Activated CD4-positive, alpha-beta T cell treated with anti-CD3 and anti-CD28 coated beads, Interleukin-2, amount 50 U/mL, for 1 hour (primary cell): ENCODE data around the gene UQCRH.
"Not testable (repeated sequence)": the region's sequence is repeated elsewhere in the genome, so short reads cannot be mapped to it uniquely, and the experiment has no call there.

Experiments used
- DNase-seq: peaks from one replicate; pipeline ENCODE4 v3.0.0-alpha.2; 2020

The UQCRH gene

DNA sequence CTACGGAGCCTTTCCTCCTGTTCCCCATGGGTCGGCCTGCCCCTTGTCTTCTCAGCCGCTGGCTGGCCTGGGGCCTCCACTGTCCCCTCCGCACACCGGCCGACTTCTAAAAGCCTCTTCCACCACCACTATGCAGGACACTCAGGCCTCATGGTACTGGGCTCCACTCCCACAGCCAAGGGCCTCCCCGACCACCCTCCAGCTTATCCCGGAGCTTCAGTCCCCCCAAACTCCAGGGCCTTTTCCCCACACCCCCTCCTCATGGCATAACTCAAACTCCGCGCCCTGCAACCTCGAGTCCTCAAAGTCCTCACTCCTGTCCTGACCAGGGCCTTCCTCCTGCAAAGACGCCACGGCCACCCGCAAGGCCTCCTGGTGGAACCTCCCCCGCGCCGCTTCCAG, 2.1 kb upstream of the UQCRH start:
- DNase-seq, result no peak

DNA sequence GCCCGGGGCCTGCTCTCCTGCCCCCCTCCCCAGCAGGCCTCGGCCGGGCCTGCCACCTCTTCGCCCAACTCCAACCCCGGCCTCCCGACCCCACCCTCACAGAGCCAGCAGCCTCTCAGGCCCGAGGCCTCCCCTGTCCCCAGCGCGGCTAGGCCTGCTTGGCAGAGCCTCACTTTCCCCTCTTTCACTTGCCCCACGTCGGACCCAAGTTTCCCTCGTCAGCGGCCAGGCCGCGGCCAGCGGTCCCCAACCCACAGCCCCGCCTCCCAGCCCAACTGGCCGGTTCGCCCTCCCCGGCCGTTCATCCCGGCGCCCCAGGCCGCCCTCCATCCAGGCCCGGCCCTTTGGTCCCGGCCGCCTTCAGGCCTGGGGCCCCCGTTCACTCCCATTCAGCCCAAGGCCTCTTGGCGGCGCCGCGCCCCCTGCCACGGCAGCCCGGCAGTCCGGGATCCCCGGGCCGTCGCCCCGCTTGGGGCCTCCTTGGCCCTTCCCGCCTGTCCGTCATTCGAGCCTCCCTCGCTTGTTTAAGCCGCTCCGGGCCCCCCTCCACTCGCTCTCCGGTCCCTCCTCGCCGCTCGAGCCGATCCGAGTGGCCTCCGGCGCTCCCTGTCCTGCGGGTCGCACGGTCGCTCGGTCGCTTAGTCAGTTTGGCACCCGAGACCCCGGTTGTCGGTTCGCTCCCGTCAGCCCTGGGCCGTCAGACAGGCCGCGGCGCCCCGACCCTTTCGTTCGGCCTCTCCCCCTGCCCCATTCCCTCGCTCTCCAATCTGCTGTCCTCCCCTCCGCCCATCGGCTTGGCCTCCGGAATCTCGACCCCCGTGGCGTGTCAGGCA, 1.5 kb upstream of the UQCRH start:
- DNase-seq, result peak; percentile 38

GRCh38 chr1:46302641-46303037, 859 bp upstream of the UQCRH start:
- no peak for DNase-seq

DNA sequence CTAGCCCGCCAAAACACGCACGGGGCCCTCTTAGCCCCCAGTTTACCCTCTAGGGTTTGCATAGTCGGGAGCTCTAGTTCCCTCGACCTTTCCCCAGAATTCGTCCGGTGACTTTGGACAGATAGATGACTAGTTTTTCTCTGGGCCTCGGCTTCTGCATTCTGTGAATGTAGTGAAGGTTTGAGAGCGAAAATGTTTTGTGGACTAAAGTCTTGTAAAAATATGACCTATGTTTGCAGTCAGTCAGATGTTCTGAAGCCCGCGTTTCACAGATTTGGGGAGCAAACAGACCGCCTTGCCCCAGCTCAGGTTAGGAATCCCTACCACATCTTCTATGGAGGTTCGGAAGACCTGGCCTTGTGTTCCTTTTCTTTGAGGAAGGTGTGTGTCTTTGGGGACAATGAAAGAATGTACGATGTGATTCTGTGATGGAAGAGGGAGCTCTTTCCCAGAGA, 401 bp downstream of the UQCRH start:
- DNase-seq, result no peak

GRCh38 chr1:46306159-46306530, 2.6 kb downstream of the UQCRH start:
- no peak for DNase-seq

GRCh38 chr1:46309401-46310159, 6.1 kb downstream of the UQCRH start:
- DNase-seq, result no peak

DNA sequence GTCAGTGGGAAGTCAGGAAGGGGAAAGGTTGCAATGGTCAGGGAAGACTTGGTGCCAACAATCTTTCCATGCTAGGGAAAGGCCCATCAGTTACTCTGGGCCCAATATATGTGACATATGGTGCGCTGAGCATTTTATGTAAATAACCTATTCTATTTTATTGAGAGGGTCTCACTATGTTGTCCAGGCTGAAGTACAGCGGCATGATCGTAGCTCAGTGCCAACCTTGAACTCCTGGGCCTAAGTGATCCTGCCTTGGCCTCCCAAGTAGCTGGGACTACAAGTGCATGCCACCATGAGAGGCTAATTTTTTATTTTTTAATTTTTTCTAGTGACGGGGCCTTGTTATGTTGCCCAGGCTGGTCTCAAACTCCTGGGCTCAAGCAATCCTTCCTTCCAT, 6.8 kb downstream of the UQCRH start:
- DNase-seq, result no peak

- DNase-seq, result no peak
These were observed 12.3 kb downstream of the UQCRH start for GRCh38 chr1:46315669-46316403.

GRCh38 chr1:46317323-46317722, 13.8 kb downstream of the UQCRH start:
- DNase-seq, result no peak

GRCh38 chr1:46319301-46319700, 15.8 kb downstream of the UQCRH start:
- not testable (repeated sequence) for DNase-seq

DNA sequence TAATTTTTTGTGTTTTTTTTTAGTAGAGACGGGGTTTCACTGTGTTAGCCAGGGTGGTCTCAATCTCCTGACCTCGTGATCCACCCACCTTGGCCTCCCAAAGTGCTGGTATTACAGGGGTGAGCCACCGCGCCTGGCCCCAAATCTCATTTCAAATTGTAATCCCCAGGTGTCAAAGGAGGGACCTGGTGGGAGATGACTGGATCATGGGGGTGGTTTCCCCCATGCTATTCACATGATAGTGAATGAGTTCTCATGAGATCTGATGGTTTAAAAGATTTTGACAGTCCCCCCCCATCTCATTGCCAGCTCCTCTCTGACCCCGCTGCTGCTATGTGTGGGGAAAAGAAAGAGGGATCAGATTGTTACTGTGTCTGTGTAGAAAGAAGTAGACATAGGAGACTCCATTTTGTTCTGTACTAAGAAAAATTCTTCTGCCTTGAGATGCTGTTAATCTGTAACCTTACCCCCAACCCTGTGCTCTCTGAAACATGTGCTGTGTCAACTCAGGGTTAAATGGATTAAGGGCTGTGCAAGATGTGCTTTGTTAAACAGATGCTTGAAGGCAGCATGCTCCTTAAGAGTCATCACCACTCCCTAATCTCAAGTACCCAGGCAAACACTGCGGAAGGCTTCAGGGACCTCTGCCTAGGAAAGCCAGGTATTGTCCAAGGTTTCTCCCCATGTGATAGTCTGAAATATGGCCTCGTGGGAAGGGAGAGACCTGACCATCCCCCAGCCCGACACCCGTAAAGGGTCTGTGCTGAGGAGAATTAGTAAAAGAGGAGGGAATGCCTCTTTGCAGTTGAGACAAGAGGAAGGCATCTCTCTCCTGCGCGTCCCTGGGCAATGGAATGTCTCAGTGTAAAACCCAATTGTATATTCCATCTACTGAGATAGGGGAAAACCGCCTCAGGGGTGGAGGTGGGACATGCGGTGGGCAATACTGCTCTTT, 16.7 kb downstream of the UQCRH start:
- DNase-seq, result not testable (repeated sequence)

DNA sequence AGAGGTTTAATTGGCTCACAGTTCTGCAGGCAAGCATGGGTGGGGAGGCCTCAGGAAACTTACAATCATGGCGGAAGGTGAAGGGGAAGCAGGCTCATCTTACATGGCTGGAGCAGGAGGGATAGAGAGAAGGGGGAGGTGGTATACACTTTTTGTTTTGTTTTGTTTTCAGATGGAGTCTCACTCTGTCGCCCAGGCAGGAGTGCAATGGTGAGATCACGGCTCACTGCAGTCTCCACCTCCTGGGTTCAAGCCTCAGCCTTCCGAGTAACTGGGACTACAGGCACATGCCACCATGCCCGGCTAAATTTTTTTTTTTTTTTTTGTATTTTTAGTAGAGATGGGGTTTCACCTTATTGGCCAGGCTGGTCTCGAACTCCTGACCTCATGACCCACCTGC, 18.7 kb downstream of the UQCRH start:
- DNase-seq, result not testable (repeated sequence)

DNA sequence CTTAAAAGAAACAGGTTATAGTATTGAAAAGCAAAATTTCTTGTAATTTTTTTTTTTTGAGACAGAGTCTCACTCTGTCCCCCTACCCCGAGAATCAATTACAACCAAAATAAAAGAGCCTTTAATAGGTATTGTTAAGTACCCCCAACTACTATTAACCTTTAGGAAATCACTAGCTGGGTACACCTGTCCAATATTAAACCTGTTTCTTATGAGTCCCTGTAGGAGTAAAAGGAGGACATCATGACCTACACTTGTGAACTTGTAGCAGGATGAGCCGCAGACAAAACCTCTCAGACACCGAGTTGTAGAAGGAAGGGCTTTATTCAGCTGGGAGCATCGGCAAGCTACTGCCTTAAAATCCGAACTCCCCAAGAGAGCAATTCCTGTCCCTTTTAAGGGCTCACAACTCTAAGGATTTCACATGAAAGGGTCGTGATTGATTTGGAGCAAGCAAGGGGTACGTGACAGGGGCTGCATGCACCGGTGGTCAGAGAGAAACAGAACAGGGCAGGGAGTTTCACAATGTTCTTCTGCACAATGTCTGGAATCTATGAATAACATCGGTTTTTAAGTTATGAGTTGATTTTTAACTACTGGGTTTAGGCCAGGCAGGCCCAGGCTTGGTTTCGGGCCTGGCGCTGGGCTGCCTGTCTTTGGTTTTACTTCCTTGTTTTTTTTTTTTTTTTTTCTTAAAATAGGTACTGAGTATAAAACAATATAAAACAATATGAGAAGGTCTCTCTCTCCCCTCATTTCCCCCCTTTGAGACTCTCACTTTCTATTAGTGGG, 22.0 kb downstream of the UQCRH start:
- not testable (repeated sequence) for DNase-seq

- not testable (repeated sequence) for DNase-seq
These were observed 24.7 kb downstream of the UQCRH start for GRCh38 chr1:46328182-46328581.

- DNase-seq, result not testable (repeated sequence)
These were observed 26.3 kb downstream of the UQCRH start for GRCh38 chr1:46329807-46330206.

DNA sequence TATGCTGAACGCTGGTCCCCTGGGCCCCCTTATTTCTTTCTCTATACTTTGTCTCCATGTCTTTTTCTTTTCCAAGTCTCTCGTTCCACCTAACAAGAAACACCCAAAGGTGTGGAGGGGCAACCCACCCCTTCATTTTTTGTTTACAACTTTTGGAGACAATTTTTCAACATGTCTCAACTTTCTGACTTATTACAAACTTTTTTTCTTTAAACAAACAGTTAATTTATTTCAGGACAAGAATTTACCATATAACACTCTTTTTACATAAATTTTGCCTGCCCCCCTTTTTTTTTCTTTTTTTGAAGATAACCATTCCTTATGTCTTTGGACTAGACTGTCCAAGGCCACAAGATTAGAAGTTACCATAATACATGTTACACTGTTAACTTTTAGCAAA, 26.9 kb downstream of the UQCRH start:
- not testable (repeated sequence) for DNase-seq

DNA sequence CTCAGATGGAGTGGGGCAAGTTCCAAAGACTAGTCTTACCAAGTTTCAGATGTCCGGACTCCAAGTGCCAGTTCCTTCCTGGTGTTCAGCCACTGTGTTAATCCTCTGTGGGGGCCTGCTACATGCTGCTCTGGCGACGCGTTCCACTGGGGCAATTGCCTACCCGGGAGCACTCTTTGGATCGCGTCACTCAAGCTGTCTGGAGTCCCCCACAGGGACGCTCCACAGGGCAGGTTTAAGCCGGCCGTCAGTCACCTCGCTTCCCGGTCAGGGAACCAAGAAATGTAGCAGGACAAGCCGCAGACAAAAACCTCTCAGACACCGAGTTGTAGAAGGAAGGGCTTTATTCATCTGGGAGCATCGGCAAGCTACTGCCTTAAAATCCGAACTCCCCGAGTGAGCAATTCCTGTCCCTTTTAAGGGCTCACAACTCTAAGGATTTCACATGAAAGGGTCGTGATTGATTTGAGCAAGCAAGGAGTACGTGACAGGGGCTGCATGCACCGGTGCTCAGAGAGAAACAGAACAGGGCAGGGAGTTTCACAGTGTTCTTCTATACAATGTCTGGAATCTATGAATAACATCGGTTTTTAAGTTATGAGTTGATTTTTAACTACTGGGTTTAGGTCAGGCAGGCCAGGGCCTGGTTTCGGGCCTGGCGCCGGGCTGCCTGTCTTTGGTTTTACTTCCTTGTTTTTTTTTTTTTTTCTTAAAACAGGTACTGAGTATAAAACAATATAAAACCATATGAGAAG, 28.5 kb downstream of the UQCRH start:
- not testable (repeated sequence) for DNase-seq

DNA sequence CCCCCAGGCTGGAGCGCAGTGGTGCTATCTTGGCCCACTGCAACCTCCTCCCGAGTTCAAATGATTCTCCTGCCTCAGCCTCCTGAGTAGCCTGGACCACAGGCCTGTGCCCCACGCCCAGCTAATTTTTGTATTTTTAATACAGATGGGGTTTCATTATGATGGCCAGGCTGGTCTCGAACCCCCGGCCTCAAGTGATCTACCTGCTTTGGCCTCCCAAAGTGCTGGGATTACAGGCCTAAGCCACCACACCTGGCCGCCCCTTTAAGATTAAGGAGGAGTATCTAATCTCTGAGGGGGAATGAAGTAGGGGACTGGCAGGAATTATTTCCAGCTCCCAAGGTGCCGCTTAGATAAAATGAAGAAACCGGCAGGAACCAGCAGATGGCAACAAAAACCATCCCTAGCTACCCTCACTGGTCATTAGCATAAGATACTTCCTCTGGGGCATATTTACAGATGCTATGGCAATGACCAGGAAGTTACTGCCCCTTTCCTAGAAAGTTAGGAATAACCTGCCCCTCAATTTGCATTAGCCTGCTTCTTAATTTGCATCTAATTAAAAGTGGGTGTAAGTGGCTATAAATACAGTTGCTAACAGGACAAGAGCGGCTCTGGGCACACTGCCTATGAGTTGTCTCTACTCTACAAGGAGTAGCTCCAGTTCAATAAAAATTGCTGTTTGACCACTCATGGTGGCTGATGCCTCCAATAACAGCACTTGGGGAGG, 30.0 kb downstream of the UQCRH start:
- DNase-seq, result no peak

DNA sequence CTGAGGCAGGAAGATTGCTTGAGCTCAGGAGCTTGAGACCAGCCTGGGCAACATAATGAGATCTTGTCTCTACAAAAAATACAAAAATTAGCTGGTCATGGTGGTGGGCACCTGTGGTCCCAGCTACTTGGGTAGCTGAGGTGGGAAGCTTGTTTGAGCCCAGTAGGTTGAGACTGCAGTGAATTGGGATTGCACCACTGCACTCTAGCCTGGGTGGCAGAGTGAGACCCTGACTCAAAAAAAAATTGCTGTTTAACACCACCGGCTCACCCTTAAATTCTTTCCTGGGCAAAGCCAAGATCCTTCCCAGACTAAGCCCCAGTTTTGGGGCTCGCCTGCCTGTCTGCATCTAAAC, 30.5 kb downstream of the UQCRH start:
- DNase-seq, result no peak

- DNase-seq, result no peak
These were observed 31.6 kb downstream of the UQCRH start for GRCh38 chr1:46335081-46335480.
